Measurements from ENCODE around the gene NPFFR1.
"Not testable (repeated sequence)": the region's sequence is repeated elsewhere in the genome, so short reads cannot be mapped to it uniquely, and the experiment has no call there.

Gene NPFFR1

DNA sequence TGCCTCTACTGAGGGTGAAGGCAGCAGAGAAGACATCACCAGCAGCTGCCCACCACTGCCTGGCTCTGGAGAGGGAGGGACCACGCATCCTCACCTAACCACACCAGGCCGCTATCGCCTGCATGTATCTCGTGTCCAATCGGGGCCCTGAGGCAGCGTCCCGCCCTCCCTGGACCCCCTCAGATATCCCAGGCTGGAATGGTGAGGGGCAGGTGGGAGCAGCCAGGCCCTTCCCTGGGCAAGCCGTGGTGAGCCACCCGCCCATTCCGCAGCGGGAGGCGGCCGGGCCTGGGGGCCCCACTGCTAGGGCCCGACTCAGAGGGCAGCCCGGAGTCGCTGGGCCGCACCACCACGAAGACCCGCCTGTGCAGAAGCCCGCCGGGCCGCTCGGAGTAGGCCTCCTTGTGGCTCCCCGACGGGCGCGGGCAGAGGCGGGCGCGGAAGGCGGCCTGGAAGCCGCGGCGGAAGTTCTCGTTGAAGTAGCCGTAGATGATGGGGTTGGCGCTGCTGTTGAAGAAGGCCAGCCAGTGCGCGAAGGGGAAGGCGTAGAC lies 29.0 kb downstream of the NPFFR1 start:
- no peak for DNase-seq

DNA sequence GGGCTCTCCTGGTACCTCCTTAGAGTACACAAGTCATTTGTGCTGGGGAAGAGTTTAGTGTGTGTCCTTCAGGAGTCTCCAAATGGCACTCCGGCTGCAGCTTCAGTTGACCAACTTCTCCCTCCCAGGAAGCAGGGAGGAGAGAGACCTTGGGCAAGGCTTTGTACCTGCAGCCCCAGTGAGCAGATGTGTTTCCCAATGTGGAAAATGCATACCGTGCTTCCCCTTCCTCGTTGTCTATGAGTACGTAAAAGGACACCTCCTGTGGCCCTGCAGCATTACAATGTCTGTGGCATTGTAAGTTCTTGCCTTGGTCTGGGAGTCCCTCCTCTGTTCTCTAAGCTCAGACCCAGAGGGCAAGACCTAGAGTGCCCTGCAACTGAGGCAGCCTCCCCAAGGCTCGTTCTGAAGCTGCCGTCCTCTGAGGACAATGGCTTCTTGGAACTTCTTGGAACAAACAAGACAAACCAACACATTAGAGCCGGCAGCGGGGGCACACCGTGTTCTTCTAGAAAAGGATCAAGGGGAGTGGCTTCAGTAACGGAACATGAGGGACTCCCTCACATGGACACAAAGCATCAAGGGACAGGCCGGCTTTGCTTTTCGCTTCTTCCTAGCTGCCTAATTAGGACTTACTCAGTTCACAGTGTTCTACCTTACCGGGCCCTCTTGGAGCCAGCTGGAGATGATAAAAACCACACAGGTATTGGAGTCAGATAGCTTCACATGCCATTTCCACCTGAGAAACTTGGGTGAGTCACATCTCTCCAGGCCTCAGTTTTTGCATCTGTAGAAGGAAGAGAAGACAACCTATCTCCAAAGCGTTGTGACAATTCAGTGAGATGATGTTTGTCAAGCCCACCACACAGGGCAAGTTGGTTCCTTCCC lies 29.7 kb downstream of the NPFFR1 start:
- DNase-seq = no peak

- DNase-seq = no peak
Measured at GRCh38 chr10:70250961-70251680, 32.7 kb downstream of the NPFFR1 start.

- DNase-seq = no peak
Measured at GRCh38 chr10:70247360-70247759, 36.4 kb downstream of the NPFFR1 start.

- no peak for DNase-seq
Measured at GRCh38 chr10:70241081-70241480, 42.7 kb downstream of the NPFFR1 start.

DNA sequence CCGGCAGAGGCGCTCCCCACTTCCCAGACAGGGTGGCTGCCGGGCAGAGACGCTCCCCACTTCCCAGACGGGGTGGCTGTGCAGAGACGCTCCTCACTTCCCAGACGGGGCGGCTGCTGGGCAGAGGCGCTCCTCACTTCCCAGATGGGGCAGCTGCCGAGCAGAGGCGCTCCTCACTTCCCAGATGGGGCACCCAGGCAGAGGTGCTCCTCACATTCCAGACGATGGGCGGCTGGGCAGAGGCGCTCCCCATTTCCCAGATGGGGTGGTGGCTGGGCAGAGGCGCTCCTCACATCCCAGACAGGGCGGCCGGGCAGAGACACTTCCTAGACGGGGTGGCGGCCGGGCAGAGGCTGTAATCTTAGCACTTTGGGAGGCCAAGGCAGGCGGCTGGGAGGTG lies 43.8 kb downstream of the NPFFR1 start:
- DNase-seq = not testable (repeated sequence)

GRCh38 chr10:70239077-70239976 lies 44.5 kb downstream of the NPFFR1 start:
- not testable (repeated sequence) for DNase-seq

GRCh38 chr10:70237958-70238536 lies 45.8 kb downstream of the NPFFR1 start:
- not testable (repeated sequence) for DNase-seq

GRCh38 chr10:70234668-70235447 lies 48.9 kb downstream of the NPFFR1 start:
- DNase-seq = no peak

GRCh38 chr10:70233939-70234300 lies 49.9 kb downstream of the NPFFR1 start:
- DNase-seq = no peak

GRCh38 chr10:70233109-70233938 lies 50.5 kb downstream of the NPFFR1 start, which contains the start of gene PPA1:
PPA1 (minus strand) TSS chr10:70233429; CDS start chr10:70233327, 102 bp downstream.
- peak; percentile 98 to 100 (median 99) for DNase-seq

DNA sequence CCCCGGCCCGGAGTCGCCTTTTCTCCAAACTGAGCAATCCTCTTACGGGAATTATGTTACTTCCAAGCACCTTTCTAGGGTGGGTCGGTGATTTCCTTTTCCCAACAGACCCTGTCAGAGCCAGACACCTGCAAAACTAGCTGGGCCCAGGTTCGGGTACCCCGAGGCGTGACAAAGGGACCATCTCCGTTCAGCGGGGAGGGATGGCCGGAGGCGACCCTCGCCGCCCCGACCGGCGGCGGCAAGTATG lies 51.0 kb downstream of the NPFFR1 start:
- DNase-seq = no peak

GRCh38 chr10:70232155-70232858 lies 51.5 kb downstream of the NPFFR1 start:
- no peak for DNase-seq

DNA sequence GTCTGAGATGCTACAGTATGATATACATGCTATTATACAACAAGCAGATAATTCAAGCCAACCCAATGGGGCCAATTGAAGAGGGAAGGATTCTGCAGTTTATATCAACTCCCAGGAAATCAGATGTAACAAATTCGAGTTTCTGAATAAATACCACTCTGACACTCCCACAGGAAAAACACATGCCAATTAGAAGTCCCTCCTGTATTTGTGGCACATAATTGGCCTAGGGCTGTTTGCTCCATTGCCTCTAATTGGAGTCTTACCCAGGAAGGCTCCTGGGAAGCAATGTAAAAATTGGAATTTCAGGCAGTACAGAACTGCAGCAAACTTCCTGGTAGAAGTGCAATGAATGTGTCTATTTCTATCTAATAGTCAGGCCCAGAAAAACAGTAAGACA lies 55.3 kb downstream of the NPFFR1 start:
- no peak for DNase-seq

DNA sequence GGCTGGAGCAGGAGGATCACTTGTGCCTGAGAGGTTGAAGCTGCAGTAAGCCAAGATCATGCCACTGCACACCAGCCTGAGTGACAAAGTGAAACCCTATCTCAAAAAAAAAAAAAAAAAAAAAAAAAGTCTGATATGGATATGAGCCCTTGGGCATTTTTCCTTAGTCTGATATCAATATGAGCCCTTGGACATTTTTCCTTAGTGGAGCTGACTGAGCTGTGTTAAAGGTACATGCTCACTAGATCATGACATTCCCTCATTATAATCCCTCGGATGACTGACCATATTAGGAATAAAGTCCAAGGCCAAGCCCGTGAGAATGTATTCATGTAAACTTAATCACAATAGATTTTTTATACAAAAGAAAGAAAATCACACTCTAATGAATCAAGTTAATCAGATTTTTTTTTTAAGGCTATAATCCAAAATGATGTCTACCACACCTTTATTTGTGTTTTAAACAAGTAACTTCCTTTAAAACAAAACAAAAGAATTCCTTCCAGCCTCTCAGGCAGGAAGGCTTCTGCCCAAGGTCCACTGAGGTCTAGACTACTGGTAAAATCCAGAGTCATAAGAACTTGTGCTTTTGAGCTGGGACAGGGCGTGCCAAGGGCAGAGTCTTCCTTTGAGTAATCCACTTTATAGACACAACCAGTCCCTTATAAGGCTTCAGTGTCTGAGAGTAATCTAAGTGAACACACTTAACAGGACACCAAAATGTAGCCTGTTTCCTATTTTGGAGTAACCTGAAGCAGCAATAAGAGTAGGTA lies 56.1 kb downstream of the NPFFR1 start:
- DNase-seq = no peak

DNA sequence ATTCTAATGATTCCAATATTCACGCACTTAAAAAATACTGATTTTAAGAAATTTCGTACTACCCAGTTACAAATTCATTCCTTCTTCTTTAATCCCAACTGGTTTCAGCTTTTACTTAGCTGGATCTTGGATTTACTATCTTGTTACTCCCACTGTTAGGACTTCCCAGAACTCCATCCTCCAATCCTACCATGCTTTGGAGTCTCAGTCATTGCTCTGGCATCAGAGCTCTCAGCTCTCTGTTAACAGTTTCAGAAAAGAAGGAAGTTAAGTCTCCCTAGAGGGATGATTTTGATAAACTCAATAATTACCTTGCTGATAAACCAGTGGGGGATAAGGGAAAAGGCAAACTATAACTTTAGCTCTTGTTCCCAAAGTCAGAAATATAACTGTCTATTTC lies 60.1 kb downstream of the NPFFR1 start:
- DNase-seq = no peak

- not testable (repeated sequence) for DNase-seq
Measured at GRCh38 chr10:70222811-70223447, 60.9 kb downstream of the NPFFR1 start.

- no peak for DNase-seq
Measured at GRCh38 chr10:70222340-70222794, 61.4 kb downstream of the NPFFR1 start.

- no peak for DNase-seq
Measured at GRCh38 chr10:70221030-70221429, 62.8 kb downstream of the NPFFR1 start.
